H1 (cell line): ENCODE data around the gene NOXRED1. TPM values are rescaled to one million over a fixed set of nuclear protein-coding genes. Genes with fewer than 3 reads are reported as not detected.

Experiments
- CTCF ChIA-PET: fragments of 300-600 bp; sonication (Branson Sonifier 250); formaldehyde crosslinking; loops from one replicate; lab custom pipeline; 2021; ENCODE audit not compliant: partially characterized antibody; lab: Charles Lee
- POLR2A ChIA-PET: fragments of 300-600 bp; sonication (Branson Sonifier 250); formaldehyde crosslinking; loops from one replicate; lab custom pipeline; 2021; ENCODE audit warnings: inconsistent platforms; ENCODE audit not compliant: partially characterized antibody; lab: Charles Lee
- DNase-seq, 2 experiments: peaks; one replicate each; pipeline versions ENCODE4 v3.0.0 to v3.0.0-alpha.2; 2010 to 2022; ENCODE audit warnings: low spot score in 2 of 2, low read depth in 1 of 2, mixed read lengths in 1 of 2
- FAIRE-seq: peaks from 2 replicates; lab custom pipeline; 2011; peaks lifted over from hg19 to GRCh38; lab: Jason Lieb, UNC
- H2AFZ ChIP-seq: 2 replicates; pipeline ENCODE4 v1.8.1; 2012; ENCODE audit warnings: low read length, inconsistent platforms
- H2AK5ac ChIP-seq: 2 replicates; pipeline ENCODE4 v1.6.1; 2013; ENCODE audit warnings: low read depth, low read length
- H2BK120ac ChIP-seq: replicated peaks from 2 replicates; pipeline ENCODE3; 2013; ENCODE audit warnings: low read depth, low read length, inconsistent platforms
- H2BK12ac ChIP-seq: 2 replicates; pipeline ENCODE4 v1.6.1; 2013; ENCODE audit warnings: low read depth, low read length
- H2BK15ac ChIP-seq: 2 replicates; pipeline ENCODE4 v1.6.1; 2013; ENCODE audit warnings: low read length
- H2BK20ac ChIP-seq: 2 replicates; pipeline ENCODE4 v1.6.1; 2013; ENCODE audit warnings: low read length
- H2BK5ac ChIP-seq: 2 replicates; pipeline ENCODE4 v1.6.1; 2013; ENCODE audit warnings: low read depth, low read length
- H3K14ac ChIP-seq: 2 replicates; pipeline ENCODE4 v1.6.1; 2013; ENCODE audit warnings: inconsistent platforms; ENCODE audit not compliant: insufficient read length
- H3K18ac ChIP-seq: 2 replicates; pipeline ENCODE4 v1.6.1; 2013; ENCODE audit warnings: low read length; ENCODE audit errors: extremely low read depth
- H3K23ac ChIP-seq: 2 replicates; pipeline ENCODE4 v1.6.1; 2013; ENCODE audit warnings: inconsistent platforms; ENCODE audit not compliant: insufficient read length
- H3K23me2 ChIP-seq: 2 replicates; pipeline ENCODE4 v1.6.1; 2013; ENCODE audit warnings: low read depth, low read length
- H3K27ac ChIP-seq: 2 replicates; pipeline ENCODE4 v1.6.1; 2011; ENCODE audit warnings: low read depth, low read length, inconsistent platforms
- H3K27me3 ChIP-seq, 4 experiments: replicated peaks in 1 of 4; 1 replicate in 1 of 4; 2 replicates in 3 of 4; pipeline versions ENCODE4 v1.6.1 to v1.8.1; 2011 to 2013; ENCODE audit warnings: low read length in 3 of 4, mild to moderate bottlenecking in 3 of 4, inconsistent platforms in 2 of 4, mixed read lengths in 2 of 4, moderate library complexity in 1 of 4; ENCODE audit not compliant: control insufficient read depth in 3 of 4, insufficient read depth in 3 of 4; ENCODE audit errors: extremely low read depth in 1 of 4
- H3K36me3 ChIP-seq, 4 experiments: 2 replicates each; pipeline versions ENCODE4 v1.6.1 to v1.8.1; 2011 to 2013; ENCODE audit warnings: mild to moderate bottlenecking in 4 of 4, low read length in 3 of 4, moderate library complexity in 2 of 4, control low read depth in 1 of 4, inconsistent platforms in 1 of 4; ENCODE audit not compliant: insufficient read depth in 4 of 4, control insufficient read depth in 2 of 4
- H3K4ac ChIP-seq: replicated peaks from 2 replicates; pipeline ENCODE3; 2013; ENCODE audit warnings: low read length, low read depth, mixed read lengths, inconsistent platforms; ENCODE audit not compliant: insufficient read length
- H3K4me1 ChIP-seq, 4 experiments: replicated peaks in 1 of 4; 1 replicate in 1 of 4; 2 replicates in 3 of 4; pipeline versions ENCODE4 v1.6.1 to v1.8.1; 2011 to 2013; ENCODE audit warnings: low read length in 3 of 4, inconsistent platforms in 2 of 4, mixed read lengths in 1 of 4; ENCODE audit not compliant: insufficient read depth in 4 of 4, control insufficient read depth in 3 of 4
- H3K4me2 ChIP-seq, 2 experiments: 2 replicates each; pipeline versions ENCODE4 v1.6.1 to v1.8.1; 2011 to 2013; ENCODE audit warnings: low read depth in 2 of 2, low read length in 2 of 2, control low read depth in 1 of 2, inconsistent platforms in 1 of 2, mild to moderate bottlenecking in 1 of 2; ENCODE audit not compliant: insufficient read depth in 1 of 2
- H3K4me3 ChIP-seq, 4 experiments: fragments of 200-600, 300-600 bp in 1 of 4; sonication (generic), shearing (Covaris generic), sonication (Bioruptor Twin) in 1 of 4; 2 replicates each; pipeline versions ENCODE4 v1.5.1 to v1.8.1; 2011 to 2016; ENCODE audit warnings: low read length in 4 of 4, low read depth in 3 of 4, control low read depth in 2 of 4, inconsistent platforms in 2 of 4, mild to moderate bottlenecking in 2 of 4, mixed read lengths in 1 of 4, moderate library complexity in 1 of 4; ENCODE audit not compliant: insufficient read depth in 2 of 4; ENCODE audit errors: extremely low read depth in 1 of 4
- H3K56ac ChIP-seq: replicated peaks from 2 replicates; pipeline ENCODE3; 2013; ENCODE audit warnings: low read depth, mild to moderate bottlenecking, mixed read lengths, low read length, inconsistent platforms; ENCODE audit not compliant: insufficient read length
- H3K79me1 ChIP-seq: 2 replicates; pipeline ENCODE4 v1.6.1; 2013; ENCODE audit warnings: low read depth, low read length, control low read depth
- H3K79me2 ChIP-seq, 2 experiments: 2 replicates each; pipeline versions ENCODE4 v1.6.1 to v1.8.1; 2012 to 2013; ENCODE audit warnings: low read length in 2 of 2, mild to moderate bottlenecking in 2 of 2, inconsistent platforms in 1 of 2; ENCODE audit not compliant: insufficient read depth in 2 of 2, control insufficient read depth in 1 of 2
- H3K9ac ChIP-seq, 4 experiments: replicated peaks in 1 of 4; 1 replicate in 1 of 4; 2 replicates in 3 of 4; pipeline versions ENCODE4 v1.6.1 to v1.8.1; 2011 to 2013; ENCODE audit warnings: low read depth in 3 of 4, low read length in 3 of 4, control low read depth in 2 of 4, mild to moderate bottlenecking in 2 of 4, moderate library complexity in 2 of 4, inconsistent platforms in 1 of 4; ENCODE audit errors: extremely low read depth in 1 of 4
- H3K9me3 ChIP-seq, 2 experiments: 2 replicates each; pipeline versions ENCODE4 v1.6.1 to v1.8.1; 2012 to 2013; ENCODE audit warnings: mild to moderate bottlenecking in 2 of 2, moderate library complexity in 2 of 2, control low read depth in 1 of 2, inconsistent platforms in 1 of 2, low read depth in 1 of 2, low read length in 1 of 2, mixed read lengths in 1 of 2; ENCODE audit not compliant: insufficient read depth in 2 of 2
- H4K20me1 ChIP-seq, 2 experiments: replicated peaks in 1 of 2; 2 replicates each; pipeline versions ENCODE3 to v1.8.1; 2011 to 2013; ENCODE audit warnings: inconsistent platforms in 2 of 2, low read length in 2 of 2, mild to moderate bottlenecking in 1 of 2; ENCODE audit not compliant: insufficient read depth in 2 of 2, control insufficient read depth in 1 of 2
- H4K5ac ChIP-seq: 2 replicates; pipeline ENCODE4 v1.6.1; 2013; ENCODE audit warnings: low read length, low read depth, mixed read lengths, inconsistent platforms; ENCODE audit not compliant: insufficient read length
- H4K8ac ChIP-seq: 2 replicates; pipeline ENCODE4 v1.8.0; 2013; ENCODE audit warnings: mild to moderate bottlenecking, moderate library complexity, low read length, inconsistent platforms; ENCODE audit not compliant: insufficient read depth; ENCODE audit errors: extremely low read depth
- H4K91ac ChIP-seq: replicated peaks from 2 replicates; pipeline ENCODE3; 2013; ENCODE audit warnings: low read length, mixed read lengths, inconsistent platforms; ENCODE audit not compliant: insufficient read length
- ASH2L ChIP-seq: fragments of 200-600, 300-600 bp; sonication (generic); IDR thresholded peaks from one replicate; pipeline ENCODE4 v1.7.1; 2017; ENCODE audit warnings: low read length
- ATF2 ChIP-seq: IDR thresholded peaks from 2 replicates; pipeline ENCODE4 v1.6.1; 2012; ENCODE audit warnings: low read length, inconsistent platforms
- CBX5 ChIP-seq: fragments of 300-800, 300-1000 bp; sonication (generic); IDR thresholded peaks from 2 replicates; pipeline ENCODE4 v1.7.1; 2016; ENCODE audit warnings: antibody characterized with exemption, low read length, low read depth
- HDAC6 ChIP-seq: IDR thresholded peaks from one replicate; pipeline ENCODE4 v1.7.1; 2012; ENCODE audit warnings: low read depth, mild to moderate bottlenecking, inconsistent platforms, low read length, moderate library complexity
- JUND ChIP-seq: IDR thresholded peaks from 2 replicates; pipeline ENCODE4 v1.6.1; 2011; ENCODE audit warnings: mild to moderate bottlenecking, improper control_type of control experiment, low read length
- PHF8 ChIP-seq: fragments of 200-600 bp; sonication (generic); conservative IDR thresholded peaks from 2 replicates; pipeline ENCODE4 v1.7.1; 2012; ENCODE audit warnings: low read depth, mild to moderate bottlenecking, inconsistent platforms, low read length, moderate library complexity
- RAD21 ChIP-seq, 2 experiments: IDR thresholded peaks in 1 of 2; conservative IDR thresholded peaks in 1 of 2; 2 replicates each; pipeline ENCODE4 v1.6.1; 2011; ENCODE audit warnings: low read depth in 2 of 2, low read length in 2 of 2, improper control_type of control experiment in 1 of 2, inconsistent platforms in 1 of 2, mild to moderate bottlenecking in 1 of 2, moderate library complexity in 1 of 2
- RXRA ChIP-seq: IDR thresholded peaks from 2 replicates; pipeline ENCODE4 v1.6.1; 2011; ENCODE audit warnings: low read depth, mild to moderate bottlenecking, low read length, moderate library complexity; ENCODE audit not compliant: insufficient read depth
- SUZ12 ChIP-seq: fragments of 200-600 bp; sonication (generic); IDR thresholded peaks from 2 replicates; pipeline ENCODE4 v1.6.1; 2012; ENCODE audit warnings: mild to moderate bottlenecking, inconsistent platforms, low read length, moderate library complexity, mixed read lengths
- WGBS, 2 experiments: shearing (Covaris generic) in 1 of 2; methylation state at CpG; one replicate each; pipeline versions ENCODE4 v1.1.6 to v1.1.7; 2013 to 2015; ENCODE audit warnings: low lambda C conversion rate in 2 of 2, mixed read lengths in 2 of 2, inconsistent platforms in 1 of 2, low coverage in 1 of 2, missing lambda C conversion rate in 1 of 2; ENCODE audit not compliant: insufficient replicate concordance in 2 of 2, insufficient coverage in 1 of 2, insufficient read length in 1 of 2; ENCODE audit errors: extremely low coverage in 1 of 2, missing lambda C conversion rate in 1 of 2; 5-methylcytosine and 5-hydroxymethylcytosine counted together
- polyA plus RNA-seq, 7 experiments: library from polyadenylated mRNA; depleted of rRNA in 3 of 7; stranded (reverse) in 5 of 7; unstranded in 2 of 7; fragments of >200 nt in 5 of 7; fragments of 200-250 nt in 2 of 7; gene quantifications; 1 replicate in 5 of 7; 2 replicates in 1 of 7; 4 replicates in 1 of 7; pipeline versions ENCODE4 v1.2.1 to v1.2.3, GENCODE V29; 2011 to 2013; ENCODE audit warnings: missing spikeins in 2 of 7, mixed read lengths in 2 of 7
- total RNA-seq: library from RNA; stranded (reverse); fragmentation: NEBNext Ultra II Directional; extraction: Animal tissue kit (Norgen Biotek cat#: 25700); gene quantifications from 2 replicates; pipeline ENCODE4 v1.2.1, GENCODE V29; 2021
- TF ChIP-seq, protein P1 (sequence below): IDR thresholded peaks from 2 replicates; pipeline ENCODE4 v1.6.1; 2012; ENCODE audit warnings: inconsistent platforms

Gene NOXRED1
- total and polyA plus RNA-seq, 2 of the 8 experiments (the other 6 are each of a cell fraction or from before 2014, with no cell fraction given) = 0.23 to 0.48 TPM

DNA sequence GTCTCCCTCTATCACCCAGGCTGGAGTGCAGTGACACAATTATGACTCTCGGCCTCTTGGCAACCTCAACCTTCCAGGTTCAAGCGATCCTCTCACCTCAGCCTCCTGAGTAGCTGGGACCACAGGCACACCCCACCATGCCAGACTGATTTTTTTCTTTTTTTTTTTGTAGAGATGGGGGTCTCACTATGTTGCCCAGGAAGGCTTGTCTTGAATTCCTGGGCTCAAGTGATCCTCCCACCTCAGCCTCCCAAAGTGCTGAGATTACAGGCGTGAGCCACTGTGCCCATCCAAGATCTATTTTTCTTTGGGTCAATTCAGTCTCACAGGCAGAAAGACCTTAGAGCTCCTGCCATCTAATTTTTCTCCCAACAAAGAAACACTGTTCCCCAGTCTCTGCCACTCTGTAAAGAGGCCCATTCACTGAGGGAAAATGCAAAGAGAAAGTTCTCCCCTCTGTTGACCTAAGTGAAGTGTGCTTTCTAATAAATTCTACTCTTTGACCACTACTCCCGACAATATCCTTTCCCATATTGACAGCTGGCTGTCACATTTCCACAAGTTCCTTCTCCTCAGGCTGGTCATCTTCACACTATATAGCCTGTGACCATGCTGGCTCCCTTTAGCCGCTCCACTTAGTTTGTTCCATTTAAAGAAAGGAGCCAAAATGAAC is 69.7 kb downstream of the NOXRED1 start:
- H2BK20ac ChIP-seq = no peak overlapping the region
- H3K14ac ChIP-seq = no peak overlapping the region
- H3K36me3 ChIP-seq = no peaks in the 10 kb centered on the region
- ChIA-PET POLR2A (interaction anchor here (1.0 kb wide), 1 partner anchor 11 kb away, joined by 4 read pairs; no protein-coding TSS in a partner anchor), CTCF (interaction anchor here (0.7 to 1.3 kb wide), 2 partner anchors 12 to 38 kb away, joined by 3 to 5 read pairs; no protein-coding TSS in a partner anchor)
- no peaks in the 10 kb centered on the region for H4K20me1 ChIP-seq
- no peak overlapping the region for H2AFZ ChIP-seq
- H4K91ac ChIP-seq = no peak overlapping the region
- WGBS, 2 experiments = 87% methylated on average over 3 of the region's 5 CpGs; no CpG with 5 or more reads in 1 of the 2 experiments
- H2AK5ac ChIP-seq = no peak overlapping the region
- H2BK120ac ChIP-seq = no peak overlapping the region
- no peaks in the 10 kb centered on the region for H3K4me1 ChIP-seq
- H2BK5ac ChIP-seq = no peak overlapping the region
- no peak overlapping the region for H3K4me3 ChIP-seq
- no peak overlapping the region for H3K56ac ChIP-seq
- no peaks in the 10 kb centered on the region for H3K27me3 ChIP-seq
- H3K23ac ChIP-seq = peak overlapping the region; percentile 27
- no peak overlapping the region for H4K8ac ChIP-seq
- no peak overlapping the region for H3K9ac ChIP-seq
- H3K9me3 ChIP-seq = no peaks in the 10 kb centered on the region
- no peak overlapping the region for H3K18ac ChIP-seq
- no peak overlapping the region for H3K4ac ChIP-seq
- no peak overlapping the region for H2BK12ac ChIP-seq
- no peak for FAIRE-seq
- H3K23me2 ChIP-seq = no peaks in the 10 kb centered on the region
- H3K27ac ChIP-seq = no peak overlapping the region
- no peak for DNase-seq
- no peak overlapping the region for H3K4me2 ChIP-seq
- H2BK15ac ChIP-seq = no peak overlapping the region
- H4K5ac ChIP-seq = no peak overlapping the region
- no peaks in the 10 kb centered on the region; the same call in 1 of the 2 replicates for H3K79me1 ChIP-seq
- H3K79me2 ChIP-seq = no peaks in the 10 kb centered on the region
- TF ChIP-seq CBX5 (no peak), ATF2 (no peak), PHF8 (no peak), JUND (no peak), RXRA (no peak), RAD21 (IDR thresholded peaks at IDR 0.05 in 1 of 2, conservative IDR thresholded peaks at IDR 0.05 in 1 of 2; ENCODE audit: low read depth in 2 of 2, low read length in 2 of 2) (no peak), SUZ12 (no peak), HDAC6 (no peak), ASH2L (no peak)
- TF ChIP-seq, protein P1, sequence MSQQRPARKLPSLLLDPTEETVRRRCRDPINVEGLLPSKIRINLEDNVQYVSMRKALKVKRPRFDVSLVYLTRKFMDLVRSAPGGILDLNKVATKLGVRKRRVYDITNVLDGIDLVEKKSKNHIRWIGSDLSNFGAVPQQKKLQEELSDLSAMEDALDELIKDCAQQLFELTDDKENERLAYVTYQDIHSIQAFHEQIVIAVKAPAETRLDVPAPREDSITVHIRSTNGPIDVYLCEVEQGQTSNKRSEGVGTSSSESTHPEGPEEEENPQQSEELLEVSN = no peak
